ENCODE results near the gene ATAD3B.
"Not testable (repeated sequence)": the region's sequence is repeated elsewhere in the genome, so short reads cannot be mapped to it uniquely, and the experiment has no call there.

Gene ATAD3B

GRCh38 chr1:1456683-1457255, 14.8 kb upstream of the ATAD3B start:
- H4K12ac ChIP-seq (ENCODE audit: low read depth, low read length); H3K27ac ChIP-seq (ENCODE audit: low read depth, low read length); H3K36me3 ChIP-seq (ENCODE audit: control insufficient read depth in 1 of 2, insufficient read depth in 2 of 2, low read length in 2 of 2); H3K9ac ChIP-seq (ENCODE audit: low read length); H2AFZ ChIP-seq (ENCODE audit: insufficient read depth, low read length, poor library complexity); H3K27me3 ChIP-seq (ENCODE audit: insufficient read depth, low read length); H3K4me3 ChIP-seq (ENCODE audit: low read depth, low read length); H3K79me2 ChIP-seq (ENCODE audit: control insufficient read depth, insufficient read depth, low read length, poor library complexity); H3K14ac ChIP-seq (ENCODE audit: low read length); H3K79me1 ChIP-seq (ENCODE audit: low read length); H3K4ac ChIP-seq (ENCODE audit: low read depth, low read length); H2BK12ac ChIP-seq (ENCODE audit: low read length); H2AK5ac ChIP-seq (ENCODE audit: low read length); H2BK5ac ChIP-seq (ENCODE audit: low read depth, low read length, poor library complexity); H3K4me2 ChIP-seq (ENCODE audit: low read length); DNase-seq; H3K4me1 ChIP-seq (ENCODE audit: control insufficient read depth in 1 of 2, insufficient read depth in 2 of 2, low read length in 2 of 2); H3K9me3 ChIP-seq (ENCODE audit: insufficient read depth, low read depth, low read length); H3K23ac ChIP-seq (ENCODE audit: low read length); H2BK120ac ChIP-seq (ENCODE audit: insufficient read depth, low read length, poor library complexity); H3K18ac ChIP-seq (ENCODE audit: low read length); H4K91ac ChIP-seq (ENCODE audit: low read depth, low read length); H4K8ac ChIP-seq (ENCODE audit: low read depth, low read length): not testable (repeated sequence)
- no CpG with 5 or more reads among the region's 22 CpGs for WGBS (ENCODE audit: extremely low coverage, insufficient coverage, insufficient read length)

GRCh38 chr1:1459156-1459555, 12.4 kb upstream of the ATAD3B start:
- not testable (repeated sequence) for H3K4me3 ChIP-seq (ENCODE audit: low read depth, low read length); H3K18ac ChIP-seq (ENCODE audit: low read length); H3K4ac ChIP-seq (ENCODE audit: low read depth, low read length); DNase-seq; H2BK12ac ChIP-seq (ENCODE audit: low read length); H3K79me1 ChIP-seq (ENCODE audit: low read length); H3K9ac ChIP-seq (ENCODE audit: low read length); H3K14ac ChIP-seq (ENCODE audit: low read length); H3K9me3 ChIP-seq (ENCODE audit: insufficient read depth, low read depth, low read length); H3K27me3 ChIP-seq (ENCODE audit: insufficient read depth, low read length); H3K4me2 ChIP-seq (ENCODE audit: low read length); H3K4me1 ChIP-seq (ENCODE audit: control insufficient read depth in 1 of 2, insufficient read depth in 2 of 2, low read length in 2 of 2); H3K79me2 ChIP-seq (ENCODE audit: control insufficient read depth, insufficient read depth, low read length, poor library complexity); H2BK120ac ChIP-seq (ENCODE audit: insufficient read depth, low read length, poor library complexity); H4K12ac ChIP-seq (ENCODE audit: low read depth, low read length); H2BK5ac ChIP-seq (ENCODE audit: low read depth, low read length, poor library complexity); H4K91ac ChIP-seq (ENCODE audit: low read depth, low read length); H4K8ac ChIP-seq (ENCODE audit: low read depth, low read length); H3K36me3 ChIP-seq (ENCODE audit: control insufficient read depth in 1 of 2, insufficient read depth in 2 of 2, low read length in 2 of 2); H2AFZ ChIP-seq (ENCODE audit: insufficient read depth, low read length, poor library complexity); H2AK5ac ChIP-seq (ENCODE audit: low read length); H3K27ac ChIP-seq (ENCODE audit: low read depth, low read length); H3K23ac ChIP-seq (ENCODE audit: low read length)
- no CpG with 5 or more reads among the region's 19 CpGs for WGBS (ENCODE audit: extremely low coverage, insufficient coverage, insufficient read length)

- not testable (repeated sequence) for H3K79me1 ChIP-seq (ENCODE audit: low read length); H3K27me3 ChIP-seq (ENCODE audit: insufficient read depth, low read length); H2AK5ac ChIP-seq (ENCODE audit: low read length); H3K23ac ChIP-seq (ENCODE audit: low read length); H3K27ac ChIP-seq (ENCODE audit: low read depth, low read length); H3K36me3 ChIP-seq (ENCODE audit: control insufficient read depth in 1 of 2, insufficient read depth in 2 of 2, low read length in 2 of 2); H3K14ac ChIP-seq (ENCODE audit: low read length); H4K12ac ChIP-seq (ENCODE audit: low read depth, low read length); H3K4me3 ChIP-seq (ENCODE audit: low read depth, low read length); H3K4me1 ChIP-seq (ENCODE audit: control insufficient read depth in 1 of 2, insufficient read depth in 2 of 2, low read length in 2 of 2); H4K8ac ChIP-seq (ENCODE audit: low read depth, low read length); H2BK12ac ChIP-seq (ENCODE audit: low read length); H2AFZ ChIP-seq (ENCODE audit: insufficient read depth, low read length, poor library complexity); H3K4me2 ChIP-seq (ENCODE audit: low read length); H4K91ac ChIP-seq (ENCODE audit: low read depth, low read length); H3K9me3 ChIP-seq (ENCODE audit: insufficient read depth, low read depth, low read length); H3K9ac ChIP-seq (ENCODE audit: low read length); H2BK120ac ChIP-seq (ENCODE audit: insufficient read depth, low read length, poor library complexity); DNase-seq; H2BK5ac ChIP-seq (ENCODE audit: low read depth, low read length, poor library complexity); H3K79me2 ChIP-seq (ENCODE audit: control insufficient read depth, insufficient read depth, low read length, poor library complexity); H3K18ac ChIP-seq (ENCODE audit: low read length); H3K4ac ChIP-seq (ENCODE audit: low read depth, low read length)
- no CpG with 5 or more reads among the region's 14 CpGs for WGBS (ENCODE audit: extremely low coverage, insufficient coverage, insufficient read length)
These were observed 11.9 kb upstream of the ATAD3B start for GRCh38 chr1:1459711-1460110.

GRCh38 chr1:1460540-1461130, 10.9 kb upstream of the ATAD3B start:
- H4K12ac ChIP-seq (ENCODE audit: low read depth, low read length) = no peak overlapping the region
- WGBS (ENCODE audit: extremely low coverage, insufficient coverage, insufficient read length) = no CpG with 5 or more reads among the region's 27 CpGs
- H3K18ac ChIP-seq (ENCODE audit: low read length) = no peak overlapping the region
- no peak overlapping the region for H4K8ac ChIP-seq (ENCODE audit: low read depth, low read length)
- DNase-seq = no peak
- H2BK5ac ChIP-seq (ENCODE audit: low read depth, low read length, poor library complexity) = no peak overlapping the region
- no peaks in the 10 kb centered on the region for H3K9me3 ChIP-seq (ENCODE audit: insufficient read depth, low read depth, low read length)
- no peak overlapping the region for H2BK12ac ChIP-seq (ENCODE audit: low read length)
- no peak overlapping the region for H2AFZ ChIP-seq (ENCODE audit: insufficient read depth, low read length, poor library complexity)
- H4K91ac ChIP-seq (ENCODE audit: low read depth, low read length) = no peak overlapping the region
- H3K36me3 ChIP-seq (ENCODE audit: control insufficient read depth in 1 of 2, insufficient read depth in 2 of 2, low read length in 2 of 2) = no peaks in the 10 kb centered on the region
- H3K27me3 ChIP-seq (ENCODE audit: insufficient read depth, low read length) = no peaks in the 10 kb centered on the region
- no peak overlapping the region for H3K4ac ChIP-seq (ENCODE audit: low read depth, low read length)
- no peak overlapping the region for H3K4me3 ChIP-seq (ENCODE audit: low read depth, low read length)
- H3K9ac ChIP-seq (ENCODE audit: low read length) = no peak overlapping the region
- H3K79me1 ChIP-seq (ENCODE audit: low read length) = no peaks in the 10 kb centered on the region
- no peak overlapping the region for H3K27ac ChIP-seq (ENCODE audit: low read depth, low read length)
- no peak overlapping the region for H3K14ac ChIP-seq (ENCODE audit: low read length)
- H3K79me2 ChIP-seq (ENCODE audit: control insufficient read depth, insufficient read depth, low read length, poor library complexity) = no peaks in the 10 kb centered on the region
- no peak overlapping the region for H3K23ac ChIP-seq (ENCODE audit: low read length)
- no peak overlapping the region for H2AK5ac ChIP-seq (ENCODE audit: low read length)
- no peak overlapping the region for H2BK120ac ChIP-seq (ENCODE audit: insufficient read depth, low read length, poor library complexity)
- H3K4me1 ChIP-seq (ENCODE audit: control insufficient read depth in 1 of 2, insufficient read depth in 2 of 2, low read length in 2 of 2) = peaks cover 0 to 6% of the 10 kb centered on the region in 2 experiments
- H3K4me2 ChIP-seq (ENCODE audit: low read length) = no peak overlapping the region

Data from trophoblast cell (in vitro differentiated cells and primary cell).